Esophagus muscularis mucosa (tissue), 4 donors: ENCODE measurements around the gene A4GALT. TPM values are rescaled to one million over a fixed set of nuclear protein-coding genes. Genes with fewer than 3 reads are reported as not detected.
A peak's percentile ranks its signal among the peaks of the same experiment; 100 is the strongest.

Experiments used
- DNase-seq: peaks from one replicate; pipeline ENCODE4 v3.0.0-alpha.2; 2017; ENCODE audit errors: extremely low spot score
- H3K27ac ChIP-seq, 4 donors: fragments of 200-600 bp; sonication (generic); replicated peaks in 1 of 4; 1 replicate in 3 of 4; 2 replicates in 1 of 4; pipeline ENCODE4 v1.5.1; 2016 to 2019; ENCODE audit warnings: mild to moderate bottlenecking in 1 of 4
- H3K27me3 ChIP-seq, 4 donors: fragments of 200-600 bp; sonication (generic); one replicate each; pipeline versions ENCODE4 v1.5.1 to v1.6.0; 2016 to 2019
- H3K36me3 ChIP-seq, 4 donors: fragments of 200-600 bp; sonication (generic); one replicate each; pipeline ENCODE4 v1.5.1; 2016 to 2019
- H3K4me1 ChIP-seq, 4 donors: fragments of 200-600 bp; sonication (generic); one replicate each; pipeline ENCODE4 v1.5.1; 2016 to 2019
- H3K4me3 ChIP-seq, 4 donors: fragments of 200-600 bp; sonication (generic); 1 replicate in 2 of 4; 2 replicates in 2 of 4; pipeline ENCODE4 v1.5.1; 2016 to 2019; ENCODE audit warnings: mild to moderate bottlenecking in 4 of 4, moderate library complexity in 1 of 4
- H3K9me3 ChIP-seq, 4 donors: fragments of 200-600 bp; sonication (generic); 1 replicate in 3 of 4; 2 replicates in 1 of 4; pipeline ENCODE4 v1.5.1; 2016 to 2019
- CTCF ChIP-seq, 3 experiments: fragments of 200-600 bp in 2 of 3; fragments of 450-650 bp in 1 of 3; sonication (generic) in 2 of 3; IDR thresholded peaks; one replicate each; pipeline ENCODE4 v1.5.1; 2017 to 2019; ENCODE audit warnings: antibody characterized with exemption in 3 of 3, mild to moderate bottlenecking in 2 of 3, moderate library complexity in 1 of 3
- EP300 ChIP-seq: sonication (generic); formaldehyde crosslinking; IDR thresholded peaks from one replicate; pipeline ENCODE4 v1.6.1; 2017; ENCODE audit warnings: antibody characterized with exemption
- POLR2A ChIP-seq: fragments of 450-650 bp; IDR thresholded peaks from one replicate; pipeline ENCODE4 v1.6.1; 2017; ENCODE audit warnings: antibody characterized with exemption, moderate library complexity, mild to moderate bottlenecking, low read depth
- POLR2AphosphoS5 ChIP-seq, 2 donors: sonication (generic); formaldehyde crosslinking; IDR thresholded peaks; one replicate each; pipeline ENCODE4 v1.6.1; 2017; ENCODE audit warnings: antibody characterized with exemption in 2 of 2
- WGBS: methylation state at CpG from one replicate; pipeline ENCODE4 v1.1.5; 2018; 5-methylcytosine and 5-hydroxymethylcytosine counted together
- intact Hi-C: fragments of 100-400 bp; cut with DNase I; formaldehyde crosslinking; loops from one replicate; pipeline ENCODE4 v1.15.1; 2023
- total RNA-seq, 4 donors: library from RNA; depleted of rRNA; stranded (reverse); fragments of >200 nt; gene quantifications; one replicate each; pipeline versions ENCODE4 v1.1.0 to v1.2.1, GENCODE V29; 2016

A4GALT gene
- total RNA-seq, 4 donors from 2014 or later, result 77.7 to 81.8 (median 79.1) TPM

GRCh38 chr22:42684462-42685195 lies 36.0 kb downstream of the A4GALT start:
- DNase-seq, result no peak
- no peak for TF ChIP-seq POLR2A
- TF ChIP-seq POLR2AphosphoS5 (IDR thresholded peaks at IDR 0.05), result peak in 1 of 2 donors; percentile 5
- Histone ChIP-seq H3K4me1 (peaks cover 86 to 100% (median 90%) of the 10 kb centered on the region in 4 donors), H3K36me3 (peaks cover 0 to 5% (median under 1%) of the 10 kb centered on the region in 4 donors), H3K27me3 (no peaks in the 10 kb centered on the region), H3K9me3 (no peaks in the 10 kb centered on the region), H3K27ac (peak overlapping the region; percentile 91 to 95 (median 94)), H3K4me3 (no peak overlapping the region)
- intact Hi-C loops, result no loop called here
- 71% methylated on average over 8 of the region's 11 CpGs for WGBS

DNA sequence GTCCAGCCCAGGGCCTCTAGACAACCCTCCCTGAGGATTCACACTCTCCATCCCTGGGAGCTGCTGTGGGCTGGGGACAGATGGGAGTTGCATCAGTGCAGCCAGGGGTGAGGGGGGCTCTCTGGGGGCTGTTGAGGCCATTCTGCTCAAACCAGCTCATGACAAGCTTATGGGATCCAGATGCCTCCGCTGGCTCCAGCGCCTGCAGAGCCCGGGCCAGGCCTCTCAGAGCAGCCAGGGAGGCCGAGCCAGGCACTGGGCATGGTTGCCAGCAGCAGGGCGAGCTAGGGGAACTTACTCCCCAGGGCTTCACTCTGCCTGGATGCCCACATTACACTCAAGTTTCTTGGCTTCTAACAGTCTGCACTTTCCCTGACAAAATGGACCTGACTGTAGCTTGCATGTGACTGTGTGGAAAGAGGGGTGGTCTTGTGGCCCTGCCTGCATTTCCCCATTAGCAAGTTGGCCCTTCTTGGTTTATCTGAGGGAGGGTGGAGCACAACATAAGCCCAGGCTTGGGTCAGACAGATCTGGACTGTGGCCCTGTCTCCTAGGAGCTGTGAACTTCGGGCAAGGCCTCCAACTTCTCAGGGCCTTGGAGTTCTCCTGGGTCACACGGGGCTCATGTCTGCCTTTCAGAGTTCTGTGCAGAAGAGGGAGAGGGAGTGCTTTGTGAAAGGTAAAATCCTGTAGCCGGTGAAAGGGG lies 36.9 kb downstream of the A4GALT start:
- 28% methylated on average over 8 of the region's 8 CpGs for WGBS

GRCh38 chr22:42682113-42682851 lies 38.4 kb downstream of the A4GALT start:
- no peak overlapping the region for H3K4me3 ChIP-seq
- intact Hi-C loops, result loop anchor here (2.0 kb wide), 1 partner anchor 65 kb away; no protein-coding TSS in a partner anchor
- no peak for TF ChIP-seq EP300
- no peak for TF ChIP-seq POLR2A
- TF ChIP-seq CTCF (IDR thresholded peaks at IDR 0.05), result no peak
- peak in 1 of 2 donors; percentile 32 for TF ChIP-seq POLR2AphosphoS5 (IDR thresholded peaks at IDR 0.05)
- peak overlapping the region; percentile 91 to 95 (median 94) for H3K27ac ChIP-seq
- 64% methylated on average over 9 of the region's 10 CpGs for WGBS
- no peaks in the 10 kb centered on the region for H3K9me3 ChIP-seq
- peaks cover 70 to 95% (median 82%) of the 10 kb centered on the region in 4 donors for H3K4me1 ChIP-seq
- DNase-seq, result no peak
- H3K27me3 ChIP-seq, result no peaks in the 10 kb centered on the region
- no peaks in the 10 kb centered on the region for H3K36me3 ChIP-seq

More for the DNA sequence above, 36.9 kb downstream of the A4GALT start:
- Histone ChIP-seq H3K9me3 (no peaks in the 10 kb centered on the region), H3K27ac (peak overlapping the region; percentile 91 to 95 (median 94)), H3K27me3 (no peaks in the 10 kb centered on the region), H3K36me3 (no peaks in the 10 kb centered on the region), H3K4me3 (no peak overlapping the region), H3K4me1 (peaks cover 80 to 95% (median 81%) of the 10 kb centered on the region in 4 donors)
- intact Hi-C loops, result loop anchor here (2.0 kb wide), 1 partner anchor 67 kb away; no protein-coding TSS in a partner anchor
- no peak for DNase-seq
- TF ChIP-seq POLR2AphosphoS5 (IDR thresholded peaks at IDR 0.05) (peak; percentile 16 to 53), CTCF (IDR thresholded peaks at IDR 0.05) (no peak)

GRCh38 chr22:42680648-42681047 lies 40.0 kb downstream of the A4GALT start:
- peak overlapping the region in 3 of 4 donors; percentile 1 to 53 (median 20) for H3K27ac ChIP-seq
- H3K36me3 ChIP-seq, result no peaks in the 10 kb centered on the region
- DNase-seq, result no peak
- 83% methylated on average over 8 of the region's 8 CpGs for WGBS
- H3K9me3 ChIP-seq, result no peaks in the 10 kb centered on the region
- TF ChIP-seq POLR2AphosphoS5 (IDR thresholded peaks at IDR 0.05) (peak; percentile 37 to 70), EP300 (no peak)
- H3K4me3 ChIP-seq, result no peak overlapping the region
- peaks cover 65 to 95% (median 82%) of the 10 kb centered on the region in 4 donors for H3K4me1 ChIP-seq
- intact Hi-C loops, result no loop called here
- no peaks in the 10 kb centered on the region for H3K27me3 ChIP-seq

- Histone ChIP-seq H3K9me3 (no peaks in the 10 kb centered on the region), H3K27me3 (no peaks in the 10 kb centered on the region), H3K36me3 (no peaks in the 10 kb centered on the region), H3K4me3 (no peak overlapping the region), H3K4me1 (peaks cover 64 to 95% (median 78%) of the 10 kb centered on the region in 4 donors), H3K27ac (no peak overlapping the region)
- 93% methylated on average over 4 of the region's 4 CpGs for WGBS
- no peak for DNase-seq
- intact Hi-C loops, result no loop called here
- no peak for TF ChIP-seq EP300
- no peak for TF ChIP-seq POLR2A
- TF ChIP-seq POLR2AphosphoS5 (IDR thresholded peaks at IDR 0.05), result no peak
- no peak for TF ChIP-seq CTCF (IDR thresholded peaks at IDR 0.05)
Measured at GRCh38 chr22:42679691-42680090, 41.0 kb downstream of the A4GALT start.
